GM10266 (cell line): ENCODE results near the gene TBCCD1.

Experiments
- DNase-seq: peaks from one replicate; pipeline ENCODE4 v3.0.0; 2012; ENCODE audit errors: extremely low spot score
- TF ChIP-seq, protein P1 (sequence below): IDR thresholded peaks from 2 replicates; pipeline ENCODE4 v1.5.1; 2012; ENCODE audit warnings: mild to moderate bottlenecking, low read depth; ENCODE audit not compliant: control insufficient read depth, insufficient read depth; ENCODE audit errors: missing control alignments

The TBCCD1 gene

DNA sequence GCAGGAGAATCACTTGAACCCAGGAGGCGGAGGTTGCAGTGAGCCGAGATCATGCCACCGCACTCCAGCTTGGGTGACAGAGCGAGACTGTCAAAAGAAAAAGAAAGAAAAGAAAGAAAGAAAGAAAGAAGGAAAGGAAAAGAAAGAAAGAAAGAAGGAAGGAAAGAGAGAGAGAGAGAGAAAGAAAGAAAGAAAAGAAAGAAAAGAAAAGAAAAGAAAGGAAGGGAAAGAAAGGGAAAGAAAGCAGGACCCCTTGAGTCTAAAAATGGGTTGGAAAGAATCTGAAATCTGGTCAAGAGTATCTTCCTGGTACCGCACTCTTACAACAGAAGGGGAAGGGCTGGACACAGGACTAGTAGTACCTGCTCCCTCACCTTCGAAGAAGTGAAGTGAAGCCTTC lies 42.5 kb downstream of the TBCCD1 start:
- no peak for DNase-seq
- TF ChIP-seq, protein P1, sequence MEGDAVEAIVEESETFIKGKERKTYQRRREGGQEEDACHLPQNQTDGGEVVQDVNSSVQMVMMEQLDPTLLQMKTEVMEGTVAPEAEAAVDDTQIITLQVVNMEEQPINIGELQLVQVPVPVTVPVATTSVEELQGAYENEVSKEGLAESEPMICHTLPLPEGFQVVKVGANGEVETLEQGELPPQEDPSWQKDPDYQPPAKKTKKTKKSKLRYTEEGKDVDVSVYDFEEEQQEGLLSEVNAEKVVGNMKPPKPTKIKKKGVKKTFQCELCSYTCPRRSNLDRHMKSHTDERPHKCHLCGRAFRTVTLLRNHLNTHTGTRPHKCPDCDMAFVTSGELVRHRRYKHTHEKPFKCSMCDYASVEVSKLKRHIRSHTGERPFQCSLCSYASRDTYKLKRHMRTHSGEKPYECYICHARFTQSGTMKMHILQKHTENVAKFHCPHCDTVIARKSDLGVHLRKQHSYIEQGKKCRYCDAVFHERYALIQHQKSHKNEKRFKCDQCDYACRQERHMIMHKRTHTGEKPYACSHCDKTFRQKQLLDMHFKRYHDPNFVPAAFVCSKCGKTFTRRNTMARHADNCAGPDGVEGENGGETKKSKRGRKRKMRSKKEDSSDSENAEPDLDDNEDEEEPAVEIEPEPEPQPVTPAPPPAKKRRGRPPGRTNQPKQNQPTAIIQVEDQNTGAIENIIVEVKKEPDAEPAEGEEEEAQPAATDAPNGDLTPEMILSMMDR, result no peak

DNA sequence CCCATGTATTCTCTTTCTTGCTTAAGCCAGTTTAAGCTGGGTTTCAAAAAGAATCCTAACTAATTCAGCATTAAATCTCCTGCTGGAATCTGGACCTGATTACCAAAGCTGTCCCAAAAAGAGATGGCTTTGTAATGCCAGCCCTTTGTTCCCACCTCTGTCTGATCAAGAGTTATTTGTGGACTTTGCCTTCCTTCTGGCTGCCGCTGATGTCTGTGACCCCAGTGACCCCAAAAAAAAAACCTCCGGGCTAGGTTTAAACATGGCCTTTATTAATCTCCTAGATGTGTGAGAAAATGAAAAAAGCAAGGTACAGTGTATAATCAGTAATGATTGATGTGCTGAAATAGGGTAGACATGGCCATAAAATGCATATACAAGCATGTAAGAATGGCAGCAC lies 43.7 kb downstream of the TBCCD1 start:
- no peak for DNase-seq
- TF ChIP-seq, protein P1, result no peak

DNA sequence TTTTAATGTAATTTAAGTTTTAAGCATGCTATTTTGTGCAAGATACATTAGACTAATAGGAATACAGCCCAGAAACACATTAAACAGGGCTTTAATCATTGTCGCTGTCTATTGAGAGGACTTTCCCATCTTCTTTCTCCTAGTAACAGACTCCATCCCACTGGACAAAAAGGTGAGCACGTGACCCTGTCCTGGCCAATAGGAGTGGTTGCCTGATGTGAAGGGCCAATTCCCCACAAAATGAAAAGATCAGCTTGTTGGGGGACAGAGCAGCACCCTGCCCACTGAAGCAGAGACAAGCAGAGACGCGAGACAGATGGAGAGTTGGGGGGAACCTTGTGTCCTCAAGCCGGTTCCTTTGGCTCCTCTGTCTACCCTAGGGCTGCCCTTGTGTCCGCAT lies 44.1 kb downstream of the TBCCD1 start:
- no peak for DNase-seq
- TF ChIP-seq, protein P1, result no peak

DNA sequence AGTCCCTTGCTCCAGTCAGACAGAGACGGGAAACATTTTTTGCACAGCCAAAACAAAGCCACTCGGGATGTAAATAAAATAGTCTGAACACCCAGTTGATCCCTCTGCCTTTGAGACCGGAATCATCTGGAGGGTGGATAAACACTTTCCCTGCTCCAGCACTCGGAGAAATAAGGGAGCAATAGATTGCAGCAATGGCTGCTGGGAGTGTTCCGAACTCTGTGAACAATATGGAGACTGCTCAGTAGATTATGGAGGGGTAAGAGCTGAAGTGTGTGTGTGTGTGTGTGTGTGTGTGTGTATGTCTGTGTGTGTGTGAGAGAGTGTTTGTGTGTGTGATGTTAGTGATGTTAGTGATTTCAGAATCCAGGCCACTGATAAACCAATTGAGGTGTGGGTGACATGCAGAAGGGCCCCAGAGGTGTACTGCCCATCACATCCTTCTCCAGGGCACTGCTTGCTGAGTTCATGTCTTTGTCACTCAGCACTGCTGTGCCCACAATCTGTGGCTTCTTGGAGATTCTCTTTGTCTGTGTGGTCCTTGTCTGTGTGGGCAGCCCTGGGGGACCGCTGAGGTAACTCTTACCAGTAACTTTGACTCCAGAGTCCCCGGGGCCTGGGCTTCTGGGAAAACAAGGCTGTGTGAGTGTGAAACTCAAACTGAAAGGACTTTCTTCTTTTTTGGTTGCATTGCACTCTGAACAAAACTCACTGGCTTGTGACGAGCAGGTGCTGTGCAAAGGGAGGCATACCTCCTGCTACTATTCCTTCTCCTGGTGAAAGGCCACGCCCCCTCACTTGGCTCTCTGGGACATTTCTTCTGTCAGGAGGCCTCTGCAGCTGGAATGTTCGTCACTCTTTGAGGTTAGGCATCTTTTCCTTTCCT lies 45.9 kb downstream of the TBCCD1 start:
- TF ChIP-seq, protein P1, result no peak

DNA sequence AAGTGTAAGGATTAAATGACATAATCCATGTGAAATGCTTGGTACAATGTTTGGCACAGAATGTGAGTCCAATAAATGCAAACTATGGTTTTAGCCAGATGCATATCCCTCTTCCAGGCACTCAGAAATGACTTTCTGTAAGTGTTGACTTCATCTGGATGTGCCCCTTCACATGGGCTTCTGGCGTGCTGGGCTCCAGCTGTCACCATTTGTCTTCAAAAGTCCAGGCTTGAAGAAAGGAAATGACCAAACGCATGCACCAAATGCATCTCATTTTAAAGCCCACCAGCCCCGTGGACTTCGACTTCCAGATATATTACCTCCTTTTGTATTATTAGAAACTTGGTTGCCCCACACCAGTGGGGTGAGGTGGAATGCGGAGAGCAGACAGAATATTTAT lies 46.7 kb downstream of the TBCCD1 start:
- no peak for DNase-seq
- TF ChIP-seq, protein P1, result no peak

More for the DNA sequence above, 45.9 kb downstream of the TBCCD1 start:
- DNase-seq, result peak; percentile 55

DNA sequence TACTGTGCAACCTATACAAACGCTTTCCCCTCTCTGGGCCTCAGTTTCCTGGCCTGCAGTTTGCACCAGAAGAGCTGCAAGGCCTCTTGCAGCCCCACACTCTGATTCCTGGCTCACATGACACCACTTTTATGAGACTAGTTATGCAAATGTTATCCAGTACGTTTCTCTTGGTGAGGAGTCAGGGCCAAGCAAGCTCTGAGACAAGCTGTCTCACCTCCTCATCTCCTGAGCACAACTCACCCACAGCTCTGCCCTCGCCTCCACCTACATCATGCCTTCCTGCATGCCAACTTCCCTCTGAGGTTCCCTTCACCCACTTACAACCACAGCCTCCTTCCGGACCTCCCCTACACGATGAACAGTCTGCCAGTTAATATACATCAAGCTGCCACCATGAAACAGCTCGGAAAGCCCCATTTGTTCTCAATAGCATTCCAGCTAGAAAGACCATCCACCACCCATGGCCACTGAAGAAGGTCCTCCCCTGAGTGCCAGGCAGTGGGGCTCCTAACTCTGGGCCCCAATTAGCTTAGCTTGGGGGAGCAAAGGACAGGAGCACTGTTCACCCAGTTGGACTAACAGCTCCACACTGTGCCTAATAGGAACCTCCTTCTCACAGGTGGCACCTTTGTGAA lies 48.0 kb downstream of the TBCCD1 start:
- DNase-seq, result no peak
- TF ChIP-seq, protein P1, result no peak

DNA sequence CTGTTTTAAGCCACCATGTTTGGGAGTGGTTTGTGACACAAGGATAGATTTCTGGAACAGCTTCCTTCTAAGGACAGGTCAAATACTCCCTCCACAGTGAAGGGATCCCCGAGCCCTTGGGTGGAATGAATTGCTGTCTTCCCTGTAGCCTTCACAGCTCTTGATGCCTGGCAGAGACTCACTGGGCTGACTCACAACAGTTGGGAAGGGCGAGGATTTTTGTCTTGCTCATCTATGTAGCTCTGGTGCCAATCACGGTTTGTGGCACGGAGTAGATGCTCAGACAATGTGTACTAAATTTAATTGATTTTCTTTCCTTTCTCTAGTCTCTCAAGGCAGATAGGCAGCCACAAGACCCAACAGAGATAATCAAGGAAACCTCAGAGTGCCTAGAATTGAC lies 49.9 kb downstream of the TBCCD1 start:
- TF ChIP-seq, protein P1, result no peak
- DNase-seq, result no peak
